IPS-20b (cell line): ENCODE results near the gene MAST4.

Experiments
- H3K27ac ChIP-seq: one replicate; pipeline ENCODE4 v1.5.1; 2013; ENCODE audit warnings: low read length
- H3K27me3 ChIP-seq: 2 replicates; pipeline ENCODE4 v1.6.1; 2013; ENCODE audit warnings: mild to moderate bottlenecking, low read length, inconsistent platforms; ENCODE audit not compliant: insufficient read depth
- H3K36me3 ChIP-seq: 2 replicates; pipeline ENCODE4 v1.6.1; 2013; ENCODE audit warnings: low read depth, mild to moderate bottlenecking, inconsistent platforms, low read length, moderate library complexity; ENCODE audit not compliant: insufficient read depth
- H3K4me1 ChIP-seq: 2 replicates; pipeline ENCODE4 v1.6.1; 2013; ENCODE audit warnings: mild to moderate bottlenecking, control low read depth, inconsistent platforms, low read length, moderate library complexity; ENCODE audit not compliant: insufficient read depth
- H3K4me3 ChIP-seq: 2 replicates; pipeline ENCODE4 v1.5.1; 2013; ENCODE audit warnings: mild to moderate bottlenecking, low read length, inconsistent platforms
- H3K9ac ChIP-seq: 2 replicates; pipeline ENCODE4 v1.6.1; 2013; ENCODE audit warnings: low read depth, mild to moderate bottlenecking, inconsistent platforms, low read length, moderate library complexity
- H3K9me3 ChIP-seq: 2 replicates; pipeline ENCODE4 v1.6.1; 2013; ENCODE audit warnings: mild to moderate bottlenecking, low read depth, low read length, inconsistent platforms; ENCODE audit not compliant: insufficient read depth

Gene MAST4

GRCh38 chr5:66704790-66705425, 108.7 kb downstream of the MAST4 start:
- no peak overlapping the region for H3K9ac ChIP-seq
- peaks cover 5% of the 10 kb centered on the region; the same call in 1 of the 2 replicates for H3K4me1 ChIP-seq

GRCh38 chr5:66708368-66708767, 112.2 kb downstream of the MAST4 start:
- no peaks in the 10 kb centered on the region for H3K36me3 ChIP-seq
- peaks cover 5% of the 10 kb centered on the region; the same call in 1 of the 2 replicates for H3K4me1 ChIP-seq
- H3K9ac ChIP-seq: no peak overlapping the region
- no peaks in the 10 kb centered on the region for H3K9me3 ChIP-seq
- peaks cover 59% of the 10 kb centered on the region for H3K27me3 ChIP-seq
- no peak overlapping the region for H3K27ac ChIP-seq
- no peak overlapping the region for H3K4me3 ChIP-seq

More at GRCh38 chr5:66704790-66705425, 108.7 kb downstream of the MAST4 start:
- Histone ChIP-seq H3K27ac (no peak overlapping the region), H3K36me3 (no peaks in the 10 kb centered on the region), H3K9me3 (no peaks in the 10 kb centered on the region), H3K4me3 (peak overlapping the region; percentile 41), H3K27me3 (peaks cover 88% of the 10 kb centered on the region)

GRCh38 chr5:66710557-66711088, 114.4 kb downstream of the MAST4 start:
- H3K36me3 ChIP-seq: no peaks in the 10 kb centered on the region
- H3K27ac ChIP-seq: no peak overlapping the region
- H3K9me3 ChIP-seq: no peaks in the 10 kb centered on the region
- H3K27me3 ChIP-seq: peaks cover 37% of the 10 kb centered on the region
- H3K4me1 ChIP-seq: no peaks in the 10 kb centered on the region
- H3K9ac ChIP-seq: no peak overlapping the region
- no peak overlapping the region for H3K4me3 ChIP-seq

- Histone ChIP-seq H3K4me3 (no peak overlapping the region), H3K36me3 (no peaks in the 10 kb centered on the region), H3K27me3 (peaks cover 4% of the 10 kb centered on the region; the same call in 1 of the 2 replicates), H3K9me3 (no peaks in the 10 kb centered on the region), H3K4me1 (no peaks in the 10 kb centered on the region), H3K27ac (no peak overlapping the region), H3K9ac (no peak overlapping the region)
Measured at GRCh38 chr5:66713998-66714397, 117.8 kb downstream of the MAST4 start.

- Histone ChIP-seq H3K4me1 (peaks cover 8% of the 10 kb centered on the region; the same call in 1 of the 2 replicates), H3K9ac (no peak overlapping the region), H3K27ac (no peak overlapping the region), H3K36me3 (no peaks in the 10 kb centered on the region), H3K4me3 (no peak overlapping the region), H3K9me3 (no peaks in the 10 kb centered on the region), H3K27me3 (no peaks in the 10 kb centered on the region)
Measured at GRCh38 chr5:66717455-66718373, 121.5 kb downstream of the MAST4 start.

GRCh38 chr5:66718374-66719002, 122.3 kb downstream of the MAST4 start:
- H3K27me3 ChIP-seq: no peaks in the 10 kb centered on the region
- peaks cover 8% of the 10 kb centered on the region; the same call in 1 of the 2 replicates for H3K4me1 ChIP-seq
- no peak overlapping the region for H3K27ac ChIP-seq
- no peak overlapping the region for H3K4me3 ChIP-seq
- H3K9ac ChIP-seq: no peak overlapping the region
- H3K9me3 ChIP-seq: no peaks in the 10 kb centered on the region
- no peaks in the 10 kb centered on the region for H3K36me3 ChIP-seq

GRCh38 chr5:66720780-66721179, 124.6 kb downstream of the MAST4 start:
- Histone ChIP-seq H3K4me3 (no peak overlapping the region), H3K27ac (no peak overlapping the region)

GRCh38 chr5:66722686-66723085, 126.5 kb downstream of the MAST4 start:
- H3K9me3 ChIP-seq: no peaks in the 10 kb centered on the region
- H3K4me3 ChIP-seq: no peak overlapping the region
- peaks cover 8% of the 10 kb centered on the region; the same call in 1 of the 2 replicates for H3K4me1 ChIP-seq
- H3K27me3 ChIP-seq: no peaks in the 10 kb centered on the region
- no peak overlapping the region for H3K9ac ChIP-seq
- no peaks in the 10 kb centered on the region for H3K36me3 ChIP-seq
- no peak overlapping the region for H3K27ac ChIP-seq

More at GRCh38 chr5:66720780-66721179, 124.6 kb downstream of the MAST4 start:
- Histone ChIP-seq H3K36me3 (no peaks in the 10 kb centered on the region), H3K9me3 (no peaks in the 10 kb centered on the region), H3K27me3 (no peaks in the 10 kb centered on the region), H3K4me1 (peaks cover 8% of the 10 kb centered on the region; the same call in 1 of the 2 replicates), H3K9ac (no peak overlapping the region)

GRCh38 chr5:66724349-66725139, 128.4 kb downstream of the MAST4 start:
- H3K36me3 ChIP-seq: no peaks in the 10 kb centered on the region
- H3K4me1 ChIP-seq: peaks cover 8% of the 10 kb centered on the region; the same call in 1 of the 2 replicates
- H3K9me3 ChIP-seq: no peaks in the 10 kb centered on the region
- H3K9ac ChIP-seq: no peak overlapping the region
- no peak overlapping the region for H3K4me3 ChIP-seq
- no peaks in the 10 kb centered on the region for H3K27me3 ChIP-seq
- no peak overlapping the region for H3K27ac ChIP-seq

GRCh38 chr5:66727630-66728029, 131.4 kb downstream of the MAST4 start:
- Histone ChIP-seq H3K27ac (no peak overlapping the region), H3K9me3 (no peaks in the 10 kb centered on the region), H3K27me3 (no peaks in the 10 kb centered on the region), H3K9ac (no peak overlapping the region), H3K4me3 (no peak overlapping the region), H3K4me1 (no peaks in the 10 kb centered on the region), H3K36me3 (no peaks in the 10 kb centered on the region)

- H3K4me3 ChIP-seq: no peak overlapping the region
- H3K27ac ChIP-seq: no peak overlapping the region
- H3K27me3 ChIP-seq: no peaks in the 10 kb centered on the region
- no peaks in the 10 kb centered on the region for H3K36me3 ChIP-seq
- no peaks in the 10 kb centered on the region for H3K4me1 ChIP-seq
- H3K9me3 ChIP-seq: no peaks in the 10 kb centered on the region
- H3K9ac ChIP-seq: no peak overlapping the region
Measured at GRCh38 chr5:66728049-66728448, 131.9 kb downstream of the MAST4 start.
